Ishikawa (cell line): Measurements from ENCODE around the gene UBE3B.

Experiments
- EGR1 ChIP-seq: IDR thresholded peaks from 2 replicates; pipeline ENCODE4 v1.6.1; 2012
- FOXM1 ChIP-seq: IDR thresholded peaks from 2 replicates; pipeline ENCODE4 v1.6.1; 2012; ENCODE audit warnings: low read depth, borderline replicate concordance
- YY1 ChIP-seq: IDR thresholded peaks from 2 replicates; pipeline ENCODE4 v1.6.1; 2012; ENCODE audit warnings: low read depth

DNA sequence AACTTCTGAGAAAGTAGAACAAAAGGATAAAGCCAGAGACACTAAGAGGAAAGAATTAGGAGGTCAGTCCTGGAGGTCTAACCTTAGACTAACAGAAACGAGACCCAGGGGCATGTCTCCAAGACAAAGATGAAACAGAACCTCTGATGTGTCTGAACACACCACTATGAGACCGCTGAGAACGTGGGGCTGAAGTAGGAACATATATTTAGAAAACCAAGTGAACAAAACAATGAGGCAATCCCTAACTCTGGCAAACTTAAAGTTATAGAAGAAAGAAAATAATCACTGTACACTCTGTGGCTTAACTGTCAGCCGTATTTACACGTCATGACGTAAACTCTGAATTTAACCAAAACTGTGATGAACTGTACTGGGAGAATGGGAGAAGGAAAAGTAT lies 18.2 kb upstream of the UBE3B start:
- TF ChIP-seq EGR1: no peak
- no peak for TF ChIP-seq YY1
- TF ChIP-seq FOXM1: no peak
